Ectodermal cell (in vitro differentiated cells): Measurements from ENCODE around the gene ZNF280C.
"Not testable (repeated sequence)": the region's sequence is repeated elsewhere in the genome, so short reads cannot be mapped to it uniquely, and the experiment has no call there.

Experiments used
- H3K27ac ChIP-seq: 2 replicates; pipeline ENCODE4 v1.7.0; 2013; ENCODE audit warnings: mild to moderate bottlenecking, low read depth, low read length; ENCODE audit not compliant: insufficient read depth, poor library complexity, severe bottlenecking
- H3K27me3 ChIP-seq: 2 replicates; pipeline ENCODE4 v1.7.0; 2013; ENCODE audit warnings: mild to moderate bottlenecking, low read length; ENCODE audit not compliant: insufficient read depth, control insufficient read depth, poor library complexity, severe bottlenecking
- H3K36me3 ChIP-seq: one replicate; pipeline ENCODE4 v1.7.0; 2013; ENCODE audit warnings: low read length; ENCODE audit not compliant: control insufficient read depth, insufficient read depth
- H3K4me1 ChIP-seq: one replicate; pipeline ENCODE4 v1.7.0; 2013; ENCODE audit warnings: low read length; ENCODE audit not compliant: control insufficient read depth, insufficient read depth
- H3K4me3 ChIP-seq: 2 replicates; pipeline ENCODE4 v1.7.0; 2013; ENCODE audit warnings: low read depth, low read length, control low read depth; ENCODE audit not compliant: insufficient read depth
- H3K9me3 ChIP-seq: 2 replicates; pipeline ENCODE4 v1.7.0; 2013; ENCODE audit warnings: mild to moderate bottlenecking, low read length, moderate library complexity; ENCODE audit not compliant: control insufficient read depth
- WGBS, 2 experiments: methylation state at CpG; one replicate each; pipeline ENCODE4 v1.1.7; 2013; ENCODE audit warnings: missing lambda C conversion rate in 2 of 2; 5-methylcytosine and 5-hydroxymethylcytosine counted together

Gene ZNF280C

GRCh38 chrX:130262231-130262630, 6.5 kb downstream of the ZNF280C start:
- Histone ChIP-seq H3K36me3 (no peaks in the 10 kb centered on the region), H3K27me3 (no peaks in the 10 kb centered on the region), H3K9me3 (no peaks in the 10 kb centered on the region), H3K27ac (no peak overlapping the region), H3K4me1 (no peaks in the 10 kb centered on the region), H3K4me3 (no peak overlapping the region)
- 100% methylated on average over 1 to 3 of the region's 3 CpGs for WGBS, 2 experiments

- Histone ChIP-seq H3K4me1 (no peaks in the 10 kb centered on the region), H3K27ac (no peak overlapping the region), H3K4me3 (no peak overlapping the region), H3K36me3 (no peaks in the 10 kb centered on the region), H3K9me3 (no peaks in the 10 kb centered on the region), H3K27me3 (no peaks in the 10 kb centered on the region)
- WGBS, 2 experiments, result 85 to 93% methylated on average over 2 to 3 of the region's 4 CpGs
These were observed 7.3 kb downstream of the ZNF280C start for GRCh38 chrX:130261296-130261893.

DNA sequence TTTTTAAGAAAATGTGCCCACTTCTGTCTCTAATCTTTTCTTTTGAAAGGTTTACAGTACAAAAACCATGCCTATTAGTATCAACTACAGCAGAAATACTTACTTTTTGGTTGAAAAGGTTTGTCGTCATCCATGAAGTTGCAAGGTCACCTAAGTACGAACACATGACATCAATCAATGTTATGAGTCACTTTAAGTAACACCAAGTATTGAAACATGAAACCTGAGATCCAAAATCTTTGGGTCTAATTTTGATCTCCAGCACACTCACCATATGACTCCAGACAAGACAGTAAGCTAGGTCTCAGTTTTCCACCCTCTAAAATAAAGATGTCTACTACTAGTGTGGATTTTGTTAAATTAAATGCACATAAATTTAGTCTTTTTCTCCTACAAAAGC, 8.4 kb downstream of the ZNF280C start:
- Histone ChIP-seq H3K4me1 (no peaks in the 10 kb centered on the region), H3K4me3 (no peak overlapping the region), H3K27ac (no peak overlapping the region), H3K9me3 (no peaks in the 10 kb centered on the region), H3K36me3 (peaks cover 5% of the 10 kb centered on the region), H3K27me3 (no peaks in the 10 kb centered on the region)
- 94 to 100% methylated on average over 2 of the region's 2 CpGs for WGBS, 2 experiments

GRCh38 chrX:130253916-130254315, 14.8 kb downstream of the ZNF280C start:
- no peak overlapping the region for H3K4me3 ChIP-seq
- peaks cover 5% of the 10 kb centered on the region for H3K36me3 ChIP-seq
- no peaks in the 10 kb centered on the region for H3K27me3 ChIP-seq
- no peaks in the 10 kb centered on the region for H3K4me1 ChIP-seq
- no peaks in the 10 kb centered on the region for H3K9me3 ChIP-seq
- H3K27ac ChIP-seq, result no peak overlapping the region

DNA sequence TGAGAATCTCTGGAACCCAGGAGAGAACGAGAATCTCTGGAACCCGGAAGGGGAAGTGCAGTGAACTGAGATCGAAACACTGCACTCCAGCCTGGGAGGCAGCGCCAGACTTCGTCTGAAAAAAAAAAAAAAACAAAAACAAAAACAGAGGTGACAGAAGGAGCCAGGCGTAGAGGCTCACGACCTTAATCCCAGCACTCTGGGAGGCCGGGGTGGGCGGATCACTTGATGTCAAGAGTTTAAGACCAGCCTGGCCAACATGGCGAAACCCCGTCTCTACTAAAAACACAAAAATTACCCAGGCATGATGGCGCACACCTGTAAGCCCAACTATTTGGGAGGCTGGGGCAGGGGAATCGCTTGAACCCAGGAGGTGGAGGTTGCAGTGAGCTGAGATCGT, 17.0 kb downstream of the ZNF280C start:
- Histone ChIP-seq H3K27me3 (no peaks in the 10 kb centered on the region), H3K36me3 (peaks cover 5% of the 10 kb centered on the region), H3K4me1 (no peaks in the 10 kb centered on the region), H3K4me3 (no peak overlapping the region), H3K9me3 (no peaks in the 10 kb centered on the region), H3K27ac (no peak overlapping the region)
- 85 to 88% methylated on average over 14 of the region's 14 CpGs for WGBS, 2 experiments

DNA sequence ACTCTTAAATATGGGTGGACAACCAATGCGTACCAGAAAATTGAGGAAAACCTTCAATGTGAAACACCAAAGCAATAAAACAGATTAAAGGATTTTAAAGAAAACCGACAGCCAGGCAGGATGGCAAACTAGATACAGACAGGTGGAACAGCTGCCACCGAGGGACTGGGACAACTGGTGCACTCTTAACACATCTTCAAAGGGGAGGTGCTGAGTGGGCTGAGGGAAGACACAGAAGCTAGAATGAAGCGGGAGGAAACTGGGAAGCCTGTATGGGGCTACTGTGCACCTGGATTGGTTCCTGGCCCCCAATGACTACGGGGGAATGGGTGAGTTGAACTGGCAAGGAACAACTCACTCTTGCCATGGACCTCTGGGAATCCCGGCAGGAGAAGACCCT, 20.7 kb downstream of the ZNF280C start:
- Histone ChIP-seq H3K36me3 (no peaks in the 10 kb centered on the region), H3K27ac (no peak overlapping the region), H3K4me1 (no peaks in the 10 kb centered on the region), H3K9me3 (no peaks in the 10 kb centered on the region), H3K4me3 (no peak overlapping the region), H3K27me3 (no peaks in the 10 kb centered on the region)
- WGBS, 2 experiments, result 92 to 94% methylated on average over 6 of the region's 6 CpGs

- H3K27ac ChIP-seq, result no peak overlapping the region
- no peaks in the 10 kb centered on the region for H3K9me3 ChIP-seq
- H3K36me3 ChIP-seq, result peaks cover 3% of the 10 kb centered on the region
- H3K4me3 ChIP-seq, result no peak overlapping the region
- no peaks in the 10 kb centered on the region for H3K4me1 ChIP-seq
- 98 to 100% methylated on average over 1 to 2 of the region's 2 CpGs for WGBS, 2 experiments
- H3K27me3 ChIP-seq, result no peaks in the 10 kb centered on the region
These were observed 22.6 kb downstream of the ZNF280C start for GRCh38 chrX:130246084-130246483.

- Histone ChIP-seq H3K4me1 (no peaks in the 10 kb centered on the region), H3K27me3 (no peaks in the 10 kb centered on the region), H3K4me3 (no peak overlapping the region), H3K27ac (no peak overlapping the region), H3K9me3 (no peaks in the 10 kb centered on the region), H3K36me3 (peaks cover 4% of the 10 kb centered on the region)
These were observed 23.3 kb downstream of the ZNF280C start for GRCh38 chrX:130245441-130245840.

- H3K27me3 ChIP-seq, result not testable (repeated sequence)
These were observed 37.5 kb downstream of the ZNF280C start for GRCh38 chrX:130231184-130231583.

GRCh38 chrX:130228871-130229270, 39.8 kb downstream of the ZNF280C start:
- no peaks in the 10 kb centered on the region for H3K9me3 ChIP-seq
- H3K27ac ChIP-seq, result no peak overlapping the region
- H3K4me3 ChIP-seq, result no peak overlapping the region
- H3K36me3 ChIP-seq, result peaks cover 8% of the 10 kb centered on the region
- 100% methylated on average over 2 of the region's 2 CpGs; no CpG with 5 or more reads in 1 of the 2 experiments for WGBS, 2 experiments
- H3K4me1 ChIP-seq, result no peaks in the 10 kb centered on the region
- no peaks in the 10 kb centered on the region for H3K27me3 ChIP-seq

More at GRCh38 chrX:130231184-130231583, 37.5 kb downstream of the ZNF280C start:
- WGBS, 2 experiments, result 92 to 100% methylated on average over 1 to 4 of the region's 4 CpGs
- H3K4me1 ChIP-seq, H3K9me3 ChIP-seq, H3K36me3 ChIP-seq, H3K4me3 ChIP-seq, H3K27ac ChIP-seq: not testable (repeated sequence)

DNA sequence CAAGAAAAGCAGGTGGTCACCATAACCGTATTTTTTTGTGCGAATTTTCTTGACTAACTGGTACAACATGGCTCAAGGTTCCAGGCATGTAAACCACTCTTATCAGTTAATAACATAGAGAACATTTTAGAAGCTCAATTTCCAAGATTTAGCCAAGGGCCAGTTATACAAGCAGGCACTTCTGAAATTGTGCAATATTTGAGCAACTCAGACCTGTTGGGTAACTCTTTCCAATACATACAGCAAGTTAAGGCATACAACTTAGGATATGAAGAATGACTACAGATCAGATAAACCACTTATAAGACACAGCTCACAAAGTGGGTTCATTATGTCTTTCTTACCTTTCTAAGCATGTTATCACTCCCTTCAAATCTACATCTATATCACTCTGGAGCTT, 43.9 kb downstream of the ZNF280C start:
- H3K9me3 ChIP-seq, result no peaks in the 10 kb centered on the region
- no peaks in the 10 kb centered on the region for H3K4me1 ChIP-seq
- 90 to 100% methylated on average over 2 of the region's 2 CpGs for WGBS, 2 experiments
- no peak overlapping the region for H3K4me3 ChIP-seq
- H3K27ac ChIP-seq, result no peak overlapping the region
- no peaks in the 10 kb centered on the region for H3K27me3 ChIP-seq
- peaks cover 8% of the 10 kb centered on the region for H3K36me3 ChIP-seq
